Calu3 (cell line): ENCODE results near the gene TP63. TPM values are rescaled to one million over a fixed set of nuclear protein-coding genes. Genes with fewer than 3 reads are reported as not detected.

Experiments used
- BruUV-seq: library from RNA; stranded (reverse); fragments of 400-500 nt; replicated peaks from 2 replicates; lab custom pipeline; 2021; lab: Mats Ljungman, UMichigan
- CTCF ChIA-PET: fragments of 300-600 bp; sonication (Branson Sonifier 250); formaldehyde crosslinking; loops from one replicate; lab custom pipeline; 2022; ENCODE audit warnings: antibody characterized with exemption; lab: Charles Lee
- DNase-seq: peaks from one replicate; pipeline ENCODE4 v3.0.0; 2022
- H3K27ac Mint-ChIP-seq: one replicate; pipeline ENCODE4 v1.8.0; 2022; ENCODE audit warnings: mixed read lengths; ENCODE audit not compliant: unreplicated experiment
- H3K27me3 Mint-ChIP-seq: one replicate; pipeline ENCODE4 v1.8.0; 2022; ENCODE audit warnings: mixed read lengths; ENCODE audit not compliant: unreplicated experiment
- H3K36me3 Mint-ChIP-seq: one replicate; pipeline ENCODE4 v1.8.0; 2022; ENCODE audit warnings: mild to moderate bottlenecking, moderate library complexity, mixed read lengths; ENCODE audit not compliant: insufficient read depth, unreplicated experiment
- H3K4me1 Mint-ChIP-seq: one replicate; pipeline ENCODE4 v1.8.0; 2022; ENCODE audit warnings: mild to moderate bottlenecking, low read depth, mixed read lengths; ENCODE audit not compliant: unreplicated experiment
- H3K4me3 Mint-ChIP-seq: one replicate; pipeline ENCODE4 v1.8.0; 2022; ENCODE audit warnings: mild to moderate bottlenecking, low read depth, moderate library complexity, mixed read lengths; ENCODE audit not compliant: unreplicated experiment
- H3K9me3 Mint-ChIP-seq: one replicate; pipeline ENCODE4 v1.8.0; 2022; ENCODE audit warnings: low read depth, mixed read lengths; ENCODE audit not compliant: unreplicated experiment
- CTCF ChIP-seq: fragments of 200-600 bp; IDR thresholded peaks from one replicate; pipeline ENCODE4 v1.8.0; 2022; ENCODE audit warnings: antibody characterized with exemption; ENCODE audit not compliant: unreplicated experiment
- intact Hi-C: fragments of 100-400 bp; cut with micrococcal nuclease; formaldehyde crosslinking; loops from one replicate; pipeline ENCODE4 v1.10.0; 2022; ENCODE audit not compliant: unreplicated experiment
- total RNA-seq: library from RNA; stranded (reverse); gene quantifications from 2 replicates; pipeline ENCODE4 v1.2.3, GENCODE V29; 2022

TP63 gene
- total RNA-seq, 1 experiment from 2014 or later, result not detected

- TF ChIP-seq CTCF, result no peak
- BruUV-seq, result no TSS peak
- no peak for DNase-seq
- Mint-ChIP-seq H3K27me3 (no peaks in the 10 kb centered on the region), H3K9me3 (no peaks in the 10 kb centered on the region), H3K36me3 (no peaks in the 10 kb centered on the region), H3K4me3 (no peak overlapping the region), H3K27ac (no peak overlapping the region), H3K4me1 (no peaks in the 10 kb centered on the region)
- CTCF ChIA-PET, result no interaction called here
- intact Hi-C loops, result no loop called here
Observed at GRCh38 chr3:189860296-189860695, 229.1 kb downstream of the TP63 start.

- intact Hi-C loops, result no loop called here
- Mint-ChIP-seq H3K4me1 (no peaks in the 10 kb centered on the region), H3K4me3 (no peak overlapping the region), H3K9me3 (no peaks in the 10 kb centered on the region), H3K36me3 (no peaks in the 10 kb centered on the region), H3K27me3 (no peaks in the 10 kb centered on the region), H3K27ac (no peak overlapping the region)
- CTCF ChIA-PET, result interaction anchor here (1.1 kb wide), 1 partner anchor 33 kb away, joined by 5 read pairs; no protein-coding TSS in a partner anchor
- no peak for TF ChIP-seq CTCF
- no peak for DNase-seq
- BruUV-seq, result no TSS peak
Observed at GRCh38 chr3:189862385-189862998, 231.3 kb downstream of the TP63 start.

- no peak for TF ChIP-seq CTCF
- CTCF ChIA-PET, result no interaction called here
- no TSS peak for BruUV-seq
- no peaks in the 10 kb centered on the region for H3K36me3 Mint-ChIP-seq
- intact Hi-C loops, result no loop called here
- no peaks in the 10 kb centered on the region for H3K4me1 Mint-ChIP-seq
- no peak for DNase-seq
- H3K4me3 Mint-ChIP-seq, result no peak overlapping the region
- no peak overlapping the region for H3K27ac Mint-ChIP-seq
- no peaks in the 10 kb centered on the region for H3K9me3 Mint-ChIP-seq
- H3K27me3 Mint-ChIP-seq, result no peaks in the 10 kb centered on the region
Observed at GRCh38 chr3:189863031-189863430, 231.8 kb downstream of the TP63 start.

- CTCF ChIA-PET, result interaction anchor here (0.6 kb wide), 1 partner anchor 33 kb away, joined by 5 read pairs; no protein-coding TSS in a partner anchor
- intact Hi-C loops, result no loop called here
- no peak overlapping the region for H3K4me3 Mint-ChIP-seq
- no peaks in the 10 kb centered on the region for H3K27me3 Mint-ChIP-seq
- no peaks in the 10 kb centered on the region for H3K4me1 Mint-ChIP-seq
- no peak overlapping the region for H3K27ac Mint-ChIP-seq
- H3K36me3 Mint-ChIP-seq, result no peaks in the 10 kb centered on the region
- no peaks in the 10 kb centered on the region for H3K9me3 Mint-ChIP-seq
- no peak for DNase-seq
- BruUV-seq, result no TSS peak
- TF ChIP-seq CTCF, result no peak
Observed at GRCh38 chr3:189868061-189868460, 236.9 kb downstream of the TP63 start.
